Islet precursor cell (in vitro differentiated cells): ENCODE data around the gene DUSP12.
"Not testable (repeated sequence)": the region's sequence is repeated elsewhere in the genome, so short reads cannot be mapped to it uniquely, and the experiment has no call there.

Experiments
- DNase-seq: peaks from one replicate; pipeline ENCODE4 v3.0.0-alpha.2; 2018

Gene DUSP12, protein sequence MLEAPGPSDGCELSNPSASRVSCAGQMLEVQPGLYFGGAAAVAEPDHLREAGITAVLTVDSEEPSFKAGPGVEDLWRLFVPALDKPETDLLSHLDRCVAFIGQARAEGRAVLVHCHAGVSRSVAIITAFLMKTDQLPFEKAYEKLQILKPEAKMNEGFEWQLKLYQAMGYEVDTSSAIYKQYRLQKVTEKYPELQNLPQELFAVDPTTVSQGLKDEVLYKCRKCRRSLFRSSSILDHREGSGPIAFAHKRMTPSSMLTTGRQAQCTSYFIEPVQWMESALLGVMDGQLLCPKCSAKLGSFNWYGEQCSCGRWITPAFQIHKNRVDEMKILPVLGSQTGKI

GRCh38 chr1:161749509-161750407 lies at the start of gene DUSP12:
TSS of gene DUSP12 (plus strand) at chr1:161749786. CDS start at chr1:161749802, 16 bp downstream.
- peak; percentile 98 for DNase-seq

DNA sequence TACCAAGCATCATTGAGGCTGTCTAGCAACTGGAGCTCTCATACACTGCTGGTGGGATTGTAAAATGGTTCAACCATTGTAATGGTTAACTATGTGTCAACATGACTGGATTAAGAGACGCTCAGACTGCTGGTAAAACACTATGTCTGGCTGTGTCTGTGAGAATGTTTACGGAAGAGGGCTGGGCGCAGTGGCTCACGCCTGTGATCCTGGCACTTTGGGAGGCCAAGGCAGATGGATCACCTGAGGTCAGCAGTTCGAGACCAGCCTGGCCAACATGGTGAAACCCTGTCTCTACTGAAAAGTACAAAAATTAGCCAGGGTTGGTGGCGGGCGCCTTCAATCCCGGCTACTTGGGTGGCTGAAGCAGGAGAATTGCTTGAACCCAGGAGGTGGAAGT lies 47.3 kb upstream of the DUSP12 start:
- no peak for DNase-seq

GRCh38 chr1:161705537-161705936 lies 44.0 kb upstream of the DUSP12 start:
- no peak for DNase-seq

GRCh38 chr1:161706113-161706481 lies 43.5 kb upstream of the DUSP12 start:
- no peak for DNase-seq

GRCh38 chr1:161706482-161707347 lies 42.9 kb upstream of the DUSP12 start, which contains the start of gene FCRLA:
TSS of gene FCRLA (plus strand) at chr1:161707229. CDS start at chr1:161707265, 36 bp downstream.
- no peak for DNase-seq

DNA sequence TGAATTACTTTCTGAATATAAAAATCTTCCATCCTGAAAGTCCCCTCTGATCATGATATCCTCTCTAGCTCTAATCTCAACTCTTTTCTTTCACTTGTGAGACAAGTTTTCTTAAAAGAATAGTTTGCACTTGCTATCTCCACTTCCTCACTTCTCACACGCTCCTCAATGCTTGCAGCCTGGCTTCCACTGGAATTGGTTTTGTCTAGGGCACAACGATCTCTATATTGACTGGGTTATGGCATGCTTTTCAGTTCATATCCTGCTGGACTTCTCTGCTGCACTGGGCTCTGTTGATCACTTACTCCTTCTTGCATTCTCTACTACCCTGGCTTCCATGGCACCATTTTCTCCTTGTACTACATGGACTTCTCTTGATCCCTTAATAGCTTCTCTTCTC lies 42.1 kb upstream of the DUSP12 start:
- DNase-seq: no peak

GRCh38 chr1:161709373-161709772 lies 40.2 kb upstream of the DUSP12 start:
- no peak for DNase-seq

- DNase-seq: no peak
Observed at GRCh38 chr1:161710560-161710959, 39.0 kb upstream of the DUSP12 start.

DNA sequence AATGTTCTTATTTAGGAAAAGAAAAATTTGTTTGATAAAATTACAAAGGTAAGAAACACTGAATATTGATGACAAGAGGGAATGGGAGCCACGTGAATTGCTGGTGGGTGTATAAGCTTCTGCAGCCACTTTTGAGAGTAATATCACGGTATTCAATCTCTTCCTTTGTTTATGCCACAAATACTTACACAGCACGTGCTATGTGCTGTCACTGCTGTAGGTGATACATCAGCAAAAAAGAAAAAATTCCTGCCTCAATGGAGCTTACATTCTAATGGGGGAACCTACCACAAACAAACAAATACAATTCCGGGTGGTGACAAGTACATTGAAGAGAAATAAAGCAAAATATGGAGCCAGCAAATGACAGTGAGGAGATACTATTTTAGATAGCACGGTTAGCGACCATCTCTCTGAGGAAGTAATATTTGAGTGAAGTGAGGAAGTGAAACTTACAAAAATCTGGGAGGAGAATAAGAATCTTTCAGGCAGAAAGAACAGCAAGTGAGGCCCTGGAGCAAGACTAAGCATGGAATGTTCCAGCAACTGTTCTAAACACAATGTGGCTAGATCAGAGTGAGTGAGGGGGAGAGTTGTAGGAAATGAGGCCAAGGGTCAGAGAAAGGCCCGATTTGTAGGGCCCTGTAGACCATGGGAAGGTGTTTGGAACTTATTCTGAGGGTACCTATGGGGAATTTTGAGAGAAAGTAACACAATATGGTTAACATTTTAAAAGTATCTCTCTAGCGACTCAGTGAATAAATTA lies 30.8 kb upstream of the DUSP12 start:
- no peak for DNase-seq

DNA sequence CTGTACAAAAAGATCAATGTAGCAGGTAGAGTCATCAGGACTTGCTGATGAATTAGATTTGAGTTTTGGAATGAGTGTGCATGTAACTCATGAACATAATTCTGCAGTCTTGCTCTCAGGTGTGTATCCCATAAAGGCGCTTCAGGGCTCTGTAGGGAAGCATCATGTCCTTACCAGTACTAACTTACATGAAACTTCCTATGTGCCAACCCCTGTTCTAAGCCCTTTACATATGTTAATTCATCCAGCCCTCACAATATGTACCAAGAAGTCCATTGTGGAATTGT lies 30.3 kb upstream of the DUSP12 start:
- DNase-seq: no peak

GRCh38 chr1:161720422-161720821 lies 29.2 kb upstream of the DUSP12 start:
- no peak for DNase-seq

GRCh38 chr1:161720956-161721737 lies 28.4 kb upstream of the DUSP12 start, which contains the start of gene FCRLB:
TSS of gene FCRLB (plus strand) at chr1:161721544. CDS start at chr1:161722673, 1,129 bp downstream.
- no peak for DNase-seq

DNA sequence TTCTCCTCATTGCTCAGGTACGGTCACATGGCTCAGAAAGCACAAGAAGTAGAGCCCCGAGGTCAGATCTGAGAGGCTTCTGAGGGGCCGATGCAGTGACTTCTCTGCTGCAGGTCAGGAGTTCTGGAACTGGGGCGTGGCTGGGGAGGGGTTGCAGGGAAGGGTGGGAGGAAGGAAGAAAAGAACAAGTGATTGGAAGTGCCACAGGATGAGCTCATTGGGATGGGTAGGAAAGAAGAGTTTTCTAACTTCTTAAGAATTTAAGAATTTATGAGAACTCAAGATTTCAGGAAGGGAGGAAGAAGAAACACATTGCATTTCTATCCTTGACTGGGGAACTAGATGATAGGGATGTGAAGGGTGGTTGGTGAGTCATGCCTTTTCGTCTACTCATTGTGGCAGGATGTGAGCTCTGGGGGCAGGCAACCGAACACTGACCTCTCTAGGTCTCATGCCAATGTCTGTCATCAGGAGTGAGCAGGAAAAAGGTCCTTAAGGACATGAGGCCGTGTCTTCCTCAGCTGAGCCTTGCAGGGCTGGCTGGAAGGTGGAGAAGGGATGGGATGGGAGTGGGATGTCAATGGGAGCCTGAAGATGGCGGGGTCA lies 27.7 kb upstream of the DUSP12 start:
- peak; percentile 62 for DNase-seq

DNA sequence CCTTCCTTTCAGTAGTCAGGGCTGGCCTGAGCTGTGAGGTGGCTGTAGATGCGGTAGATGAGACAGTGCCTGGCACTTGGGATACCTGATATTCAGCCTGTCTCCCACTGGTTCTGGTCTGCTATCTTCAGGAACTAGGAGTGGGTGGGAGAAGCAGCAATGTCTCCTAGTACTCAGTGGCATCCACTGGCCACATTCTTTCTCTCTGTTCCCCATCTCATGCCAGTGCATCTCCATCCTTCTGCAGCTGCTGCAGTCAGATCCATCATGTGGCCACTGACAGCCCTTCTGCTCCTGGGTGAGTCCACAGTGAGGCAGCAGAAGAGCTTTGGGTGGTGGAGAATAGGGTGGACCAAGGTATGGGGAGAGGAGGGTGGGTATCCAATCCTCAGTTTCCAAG lies 27.2 kb upstream of the DUSP12 start:
- no peak for DNase-seq

GRCh38 chr1:161723459-161724141 lies 26.0 kb upstream of the DUSP12 start:
- DNase-seq: no peak

- not testable (repeated sequence) for DNase-seq
Observed at GRCh38 chr1:161725258-161725907, 24.2 kb upstream of the DUSP12 start.

DNA sequence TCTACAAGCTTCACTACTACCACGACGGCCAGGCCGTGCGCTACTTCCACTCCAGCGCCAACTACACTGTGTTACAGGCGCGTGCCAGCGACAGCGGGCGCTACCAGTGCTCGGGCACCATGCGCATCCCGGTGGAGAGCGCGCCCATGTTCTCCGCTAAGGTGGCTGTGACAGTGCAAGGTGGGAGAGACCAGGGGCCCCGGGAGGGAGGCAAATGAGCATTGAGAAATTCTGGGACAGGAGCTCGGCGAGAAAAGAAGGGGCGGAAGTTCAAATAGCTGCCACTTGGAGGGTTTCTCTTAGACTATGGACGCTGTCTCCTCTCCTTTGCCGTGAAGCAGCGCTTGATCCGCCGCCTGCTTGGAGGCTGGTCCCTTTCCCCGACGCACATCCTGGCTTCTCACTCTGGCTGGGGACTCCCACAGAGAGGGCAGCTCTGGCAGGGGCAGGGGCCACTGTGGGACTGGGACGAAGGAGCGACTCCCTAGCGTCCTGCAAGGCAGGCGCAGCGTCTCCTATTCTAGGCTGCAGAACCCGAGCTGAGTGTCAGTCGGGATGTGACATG lies 23.6 kb upstream of the DUSP12 start:
- DNase-seq: peak; percentile 82

GRCh38 chr1:161726473-161727255 lies 22.9 kb upstream of the DUSP12 start:
- peak; percentile 95 for DNase-seq
